Esophagus muscularis mucosa (tissue), 3 donors: Measurements from ENCODE around the gene OBP2A.

Source experiments
- POLR2A ChIP-seq: fragments of 450-650 bp; IDR thresholded peaks from one replicate; pipeline ENCODE4 v1.6.1; 2017; ENCODE audit warnings: antibody characterized with exemption, moderate library complexity, mild to moderate bottlenecking, low read depth
- POLR2AphosphoS5 ChIP-seq, 2 donors: sonication (generic); formaldehyde crosslinking; IDR thresholded peaks; one replicate each; pipeline ENCODE4 v1.6.1; 2017; ENCODE audit warnings: antibody characterized with exemption in 2 of 2
- TF ChIP-seq, protein P1 (sequence below), 3 experiments: fragments of 200-600 bp in 2 of 3; fragments of 450-650 bp in 1 of 3; sonication (generic) in 2 of 3; IDR thresholded peaks; one replicate each; pipeline ENCODE4 v1.5.1; 2017 to 2019; ENCODE audit warnings: antibody characterized with exemption in 3 of 3, mild to moderate bottlenecking in 2 of 3, moderate library complexity in 1 of 3

DNA sequence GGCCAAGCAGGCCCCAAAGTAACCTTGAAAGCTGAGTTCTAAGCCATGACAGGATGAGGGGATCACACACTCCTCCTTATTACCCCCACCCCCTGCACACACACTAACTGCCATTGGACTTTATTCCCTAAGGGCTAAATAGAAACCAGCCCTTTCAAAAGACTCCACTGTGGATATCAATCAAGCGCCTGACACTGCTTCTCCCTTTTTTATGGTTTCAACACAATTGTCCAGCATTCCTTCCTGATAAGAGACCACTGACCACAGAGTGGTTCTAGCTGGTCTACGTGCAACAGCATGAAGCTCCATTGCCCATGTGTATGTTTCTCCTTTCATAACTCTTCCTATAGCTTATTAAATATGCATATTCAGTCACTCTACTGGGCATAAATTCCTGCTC is 50.3 kb downstream of the OBP2A start:
- TF ChIP-seq, protein P1, sequence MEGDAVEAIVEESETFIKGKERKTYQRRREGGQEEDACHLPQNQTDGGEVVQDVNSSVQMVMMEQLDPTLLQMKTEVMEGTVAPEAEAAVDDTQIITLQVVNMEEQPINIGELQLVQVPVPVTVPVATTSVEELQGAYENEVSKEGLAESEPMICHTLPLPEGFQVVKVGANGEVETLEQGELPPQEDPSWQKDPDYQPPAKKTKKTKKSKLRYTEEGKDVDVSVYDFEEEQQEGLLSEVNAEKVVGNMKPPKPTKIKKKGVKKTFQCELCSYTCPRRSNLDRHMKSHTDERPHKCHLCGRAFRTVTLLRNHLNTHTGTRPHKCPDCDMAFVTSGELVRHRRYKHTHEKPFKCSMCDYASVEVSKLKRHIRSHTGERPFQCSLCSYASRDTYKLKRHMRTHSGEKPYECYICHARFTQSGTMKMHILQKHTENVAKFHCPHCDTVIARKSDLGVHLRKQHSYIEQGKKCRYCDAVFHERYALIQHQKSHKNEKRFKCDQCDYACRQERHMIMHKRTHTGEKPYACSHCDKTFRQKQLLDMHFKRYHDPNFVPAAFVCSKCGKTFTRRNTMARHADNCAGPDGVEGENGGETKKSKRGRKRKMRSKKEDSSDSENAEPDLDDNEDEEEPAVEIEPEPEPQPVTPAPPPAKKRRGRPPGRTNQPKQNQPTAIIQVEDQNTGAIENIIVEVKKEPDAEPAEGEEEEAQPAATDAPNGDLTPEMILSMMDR (IDR thresholded peaks at IDR 0.05) = no peak
- TF ChIP-seq POLR2AphosphoS5 (IDR thresholded peaks at IDR 0.05) (no peak), POLR2A (no peak)
